Raji (cell line): ENCODE measurements around the gene PGM1.

Experiments
- POLR2A ChIP-seq: IDR thresholded peaks from 2 replicates; pipeline ENCODE4 v1.6.1; 2011; ENCODE audit warnings: low read depth, low read length, control low read depth; ENCODE audit not compliant: insufficient read depth

The PGM1 gene

DNA sequence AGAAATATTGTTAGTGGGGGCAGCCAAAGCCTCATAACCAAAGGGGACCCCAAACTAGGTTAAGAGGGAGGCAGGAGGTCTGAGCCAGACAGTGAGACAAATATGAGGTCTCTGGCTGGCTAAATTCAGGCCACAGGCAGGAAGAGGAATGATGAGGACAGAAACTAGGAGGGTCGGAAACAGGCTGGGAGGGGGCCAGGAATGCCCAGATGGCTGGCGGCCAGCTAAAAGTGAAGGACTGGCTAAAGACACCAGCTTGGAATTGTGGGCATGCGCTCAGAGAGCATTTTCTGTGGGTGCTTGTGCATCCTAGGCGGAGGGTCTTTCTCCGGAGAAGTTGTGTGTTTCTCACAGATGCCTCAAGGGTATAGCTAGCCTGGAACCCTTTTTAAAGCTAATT lies 77.0 kb downstream of the PGM1 start:
- no peak for TF ChIP-seq POLR2A

DNA sequence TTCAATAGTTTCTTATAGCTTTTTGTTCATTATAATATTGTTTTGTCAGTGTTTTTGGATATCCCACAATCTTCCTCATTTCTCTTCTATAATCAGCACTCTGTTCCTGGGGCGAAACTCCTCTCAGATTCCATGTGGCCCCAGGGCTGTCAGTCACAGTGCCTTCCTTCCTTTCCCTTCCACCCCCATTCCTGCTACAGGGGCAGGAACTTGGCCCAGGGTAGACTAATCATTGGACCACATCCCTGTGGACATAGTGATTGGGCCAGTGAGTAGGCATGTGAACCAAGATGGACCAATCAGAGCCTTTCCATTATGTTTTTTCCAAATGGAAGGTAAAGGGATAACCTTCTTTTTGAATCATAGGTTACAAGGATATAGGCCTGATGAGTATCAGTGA lies 78.3 kb downstream of the PGM1 start:
- no peak for TF ChIP-seq POLR2A

DNA sequence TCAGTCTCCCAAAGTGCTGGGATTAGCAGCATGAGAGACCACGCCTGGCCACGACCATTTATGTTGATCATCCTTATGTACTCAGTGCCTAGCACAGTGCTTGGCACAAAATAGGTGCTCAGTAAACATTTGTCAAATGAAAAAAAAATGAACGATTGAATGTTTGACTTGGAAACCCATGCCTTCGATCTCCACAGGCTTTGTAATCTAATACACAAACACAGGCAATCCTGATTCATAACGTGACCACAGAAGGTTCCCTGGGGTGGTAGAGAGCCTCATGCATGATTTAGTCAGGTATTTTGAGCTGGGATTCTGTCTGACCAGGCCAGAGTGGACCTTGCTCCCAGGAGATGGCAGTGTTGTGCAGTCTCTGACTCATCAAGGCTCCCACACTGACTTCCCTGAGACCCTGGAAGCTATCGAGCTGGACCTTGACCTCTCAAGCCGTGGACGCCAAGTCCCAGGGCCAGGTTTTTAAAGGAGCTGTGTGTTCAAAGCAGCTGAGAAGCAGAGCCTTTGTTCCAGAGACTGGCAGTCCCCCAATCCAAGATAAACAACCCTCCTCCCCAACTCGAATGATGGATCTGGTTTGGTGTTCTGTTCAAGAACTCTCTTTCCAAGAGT lies 81.1 kb downstream of the PGM1 start:
- no peak for TF ChIP-seq POLR2A

DNA sequence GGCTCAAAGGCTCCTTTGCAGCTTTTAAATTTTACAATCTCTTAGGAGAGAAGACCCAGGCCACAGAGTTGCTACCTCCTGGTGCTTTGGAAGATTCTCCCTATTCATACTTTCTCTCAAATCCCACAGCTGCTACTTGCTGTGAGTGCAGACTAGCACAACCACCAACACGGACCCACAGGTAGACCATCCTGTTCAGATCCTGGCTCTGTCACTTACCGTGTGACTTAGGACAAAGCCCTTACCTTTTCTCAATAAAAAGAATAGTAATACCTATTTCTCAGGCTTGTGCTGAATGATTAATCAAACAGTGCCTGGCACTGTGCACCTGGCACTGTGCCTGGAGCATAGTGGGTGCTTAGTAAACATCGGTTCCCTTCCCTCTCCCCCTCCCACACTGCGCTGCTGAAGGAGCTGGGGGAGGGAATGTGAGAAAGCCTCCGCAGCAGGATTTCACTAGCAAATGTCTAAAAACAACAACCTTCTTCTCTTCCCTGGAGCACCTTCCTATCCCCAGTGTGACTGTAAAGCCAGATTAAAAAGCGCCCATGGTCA lies 81.7 kb downstream of the PGM1 start:
- no peak for TF ChIP-seq POLR2A

DNA sequence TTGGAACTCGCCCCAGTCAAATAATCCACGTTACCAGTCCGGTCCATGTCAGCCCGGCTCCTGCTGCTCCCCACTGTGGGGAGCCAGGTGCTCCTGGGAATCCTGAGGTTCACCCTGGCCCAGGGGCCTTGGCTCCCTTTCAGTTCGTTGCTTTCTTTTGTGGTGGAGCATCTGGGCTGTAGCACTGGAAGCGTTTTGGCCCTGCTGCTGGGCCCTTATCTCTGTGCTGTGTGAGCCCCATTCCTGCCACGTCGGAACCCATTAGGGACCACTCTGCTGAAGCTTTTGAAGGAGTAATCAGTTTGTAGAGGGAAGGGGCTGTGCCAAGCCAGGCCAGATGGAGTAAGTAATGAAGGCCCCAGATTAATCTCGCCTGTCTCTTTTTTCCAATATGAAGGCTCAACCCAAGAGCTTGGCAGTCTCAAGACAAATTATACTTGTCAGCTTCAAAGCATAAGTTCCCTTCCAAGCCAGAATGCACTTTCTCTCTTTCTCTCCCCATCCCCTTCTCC lies 82.3 kb downstream of the PGM1 start:
- TF ChIP-seq POLR2A: no peak

DNA sequence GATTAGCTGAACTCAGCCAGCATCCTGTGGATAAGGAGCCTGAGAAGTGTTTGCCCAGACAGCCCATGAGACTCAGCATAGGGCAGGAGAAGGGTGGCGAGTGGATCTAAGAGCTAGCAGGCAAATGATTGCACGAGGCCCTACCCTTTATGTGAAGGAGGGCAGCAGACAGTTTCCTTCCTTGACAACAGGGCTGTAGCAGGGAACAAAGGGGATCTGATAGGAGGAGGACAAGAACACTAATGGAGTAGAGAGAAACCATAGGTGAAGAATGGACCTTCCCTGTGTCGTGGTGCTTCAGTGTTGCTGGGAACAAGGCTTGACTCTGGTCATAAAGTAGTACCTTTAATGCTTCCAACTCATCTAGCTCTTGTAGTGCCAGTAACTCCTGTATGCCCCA lies 84.3 kb downstream of the PGM1 start:
- TF ChIP-seq POLR2A: no peak

DNA sequence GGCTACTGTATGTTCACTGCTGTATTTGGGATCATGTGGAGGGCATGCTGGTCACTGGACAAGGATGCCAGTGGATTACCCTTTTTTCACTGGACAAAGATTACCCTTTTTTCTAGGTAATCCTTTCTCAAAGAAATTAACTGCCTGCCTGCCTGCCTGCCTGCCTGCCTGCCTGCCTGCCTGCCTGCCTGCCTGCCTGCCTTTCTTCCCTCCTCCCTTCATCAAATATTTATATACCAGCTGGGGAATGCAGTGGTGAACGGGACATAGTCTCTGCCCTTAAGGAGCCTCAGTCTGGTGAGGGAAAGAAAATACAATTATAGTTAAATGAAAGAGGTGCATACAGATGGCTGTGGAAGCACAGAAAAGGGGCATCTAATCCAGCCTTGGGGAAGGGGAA lies 85.0 kb downstream of the PGM1 start:
- no peak for TF ChIP-seq POLR2A

DNA sequence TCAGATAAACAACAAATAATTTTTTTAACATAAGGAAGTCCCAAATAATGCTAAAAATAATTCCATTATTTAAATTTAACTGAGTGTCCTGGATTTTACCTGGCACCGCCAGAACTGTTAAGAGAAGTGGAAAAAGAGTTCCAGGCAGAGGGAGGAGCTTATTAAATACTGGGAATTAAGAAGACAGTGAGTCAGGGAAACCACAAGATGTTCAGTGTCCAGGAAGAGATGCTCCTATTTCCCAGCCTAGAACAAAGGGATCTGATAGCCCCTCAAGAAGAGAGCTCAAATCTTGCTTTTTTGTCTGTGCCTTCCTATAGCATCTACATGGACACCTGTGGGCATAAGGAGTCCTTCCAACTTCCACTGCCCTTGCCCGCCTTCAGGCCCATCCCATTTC lies 85.9 kb downstream of the PGM1 start:
- no peak for TF ChIP-seq POLR2A

DNA sequence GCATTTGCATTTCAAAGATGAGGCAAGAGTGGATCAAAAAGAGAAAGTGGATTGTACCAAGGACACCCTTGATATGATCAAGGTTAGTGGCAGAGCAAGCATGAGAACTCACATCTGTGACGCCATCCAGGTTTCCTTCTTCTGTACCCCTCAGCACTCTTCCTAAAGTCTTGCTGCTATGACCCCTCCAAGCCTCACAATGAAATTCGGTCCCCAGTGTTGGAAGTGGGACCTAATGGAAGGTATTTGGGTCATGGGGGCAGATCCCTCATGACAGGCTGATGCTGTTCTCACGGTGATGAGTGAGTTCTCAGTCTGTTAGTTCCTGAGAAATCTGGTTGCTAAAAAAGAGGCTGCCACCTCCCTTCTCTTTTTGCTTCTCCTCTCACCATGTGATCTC lies 86.4 kb downstream of the PGM1 start:
- no peak for TF ChIP-seq POLR2A

DNA sequence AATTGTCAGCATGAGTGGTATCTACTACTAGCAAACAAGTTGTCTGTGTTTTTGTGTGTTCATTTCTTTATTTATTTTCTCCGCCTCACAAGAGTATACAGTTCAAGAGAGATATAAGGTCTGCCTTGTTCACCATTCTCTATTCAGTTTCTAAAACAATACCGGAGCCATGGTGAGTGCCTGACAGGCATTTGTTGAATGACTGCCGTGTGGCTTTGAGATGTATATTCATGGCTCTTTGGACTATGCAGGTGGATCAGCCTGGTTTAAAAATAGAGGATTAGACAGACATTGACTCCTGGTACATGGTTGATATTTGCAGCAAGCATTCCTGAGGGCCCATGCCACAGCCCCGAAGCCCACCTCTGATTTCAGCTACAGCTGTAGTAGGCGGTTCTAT lies 89.7 kb downstream of the PGM1 start:
- no peak for TF ChIP-seq POLR2A

DNA sequence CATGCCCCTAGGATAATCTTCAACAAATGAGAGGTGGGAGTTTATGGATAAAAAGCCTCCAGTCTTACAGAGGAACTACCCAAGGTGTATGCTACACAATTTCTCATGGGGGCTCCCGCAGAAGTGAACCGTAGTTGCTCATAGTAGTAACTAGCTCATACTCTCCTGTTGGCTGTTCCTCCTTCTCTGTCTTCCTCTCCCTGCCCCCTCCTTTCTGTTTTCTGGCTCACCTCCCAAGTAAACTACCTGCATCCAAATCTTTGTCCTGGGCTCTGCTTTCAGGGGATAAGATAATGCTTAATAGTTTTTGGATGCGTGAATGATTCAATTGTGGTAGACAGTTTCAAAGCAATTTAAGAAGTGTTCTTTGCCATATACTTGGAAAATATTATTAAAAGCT lies 90.5 kb downstream of the PGM1 start:
- TF ChIP-seq POLR2A: no peak

DNA sequence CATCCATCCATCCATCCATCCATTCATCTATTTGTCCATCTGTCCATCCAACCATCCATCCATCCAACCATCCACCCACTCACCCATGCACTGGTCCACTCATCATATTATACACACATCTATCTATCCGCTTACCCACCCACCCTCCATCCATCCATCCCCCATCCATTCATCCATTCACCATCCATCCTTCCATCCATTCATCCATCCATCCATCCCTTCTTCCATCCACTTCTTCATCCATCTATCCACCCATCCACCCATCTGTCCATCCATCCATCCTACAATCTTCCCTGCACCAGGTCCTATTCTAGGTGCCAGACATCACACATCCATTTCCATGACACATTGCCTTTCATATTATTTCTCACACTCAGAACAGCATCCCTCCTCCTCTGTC lies 93.5 kb downstream of the PGM1 start:
- TF ChIP-seq POLR2A: no peak

DNA sequence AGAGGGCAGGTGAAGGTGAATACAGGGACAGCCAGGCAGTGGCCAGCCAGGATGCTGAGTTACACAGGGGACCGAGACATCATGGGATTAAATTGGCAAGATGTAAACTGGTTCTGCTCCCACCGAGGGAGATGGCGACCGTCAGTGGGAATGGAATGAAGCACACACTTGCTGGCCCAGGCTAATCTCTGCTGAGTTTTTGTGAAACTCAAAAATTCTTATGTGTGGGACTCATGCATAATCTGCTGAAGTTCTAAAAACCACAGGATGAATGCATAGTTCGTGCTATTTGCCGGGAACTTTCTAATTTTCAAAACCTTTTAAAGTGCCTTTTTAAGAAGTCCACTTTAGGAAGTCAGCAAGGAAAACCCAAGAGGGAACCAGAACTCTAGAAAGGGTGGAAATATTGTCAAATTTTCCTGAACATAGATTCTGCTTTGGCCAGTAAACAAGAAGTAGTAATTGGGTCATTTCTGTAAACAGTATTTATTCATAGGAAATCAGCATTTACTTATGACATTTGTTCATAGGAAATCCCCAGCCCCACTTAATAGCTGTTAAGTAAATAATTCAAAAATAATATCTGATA lies 95.2 kb downstream of the PGM1 start:
- TF ChIP-seq POLR2A: no peak

DNA sequence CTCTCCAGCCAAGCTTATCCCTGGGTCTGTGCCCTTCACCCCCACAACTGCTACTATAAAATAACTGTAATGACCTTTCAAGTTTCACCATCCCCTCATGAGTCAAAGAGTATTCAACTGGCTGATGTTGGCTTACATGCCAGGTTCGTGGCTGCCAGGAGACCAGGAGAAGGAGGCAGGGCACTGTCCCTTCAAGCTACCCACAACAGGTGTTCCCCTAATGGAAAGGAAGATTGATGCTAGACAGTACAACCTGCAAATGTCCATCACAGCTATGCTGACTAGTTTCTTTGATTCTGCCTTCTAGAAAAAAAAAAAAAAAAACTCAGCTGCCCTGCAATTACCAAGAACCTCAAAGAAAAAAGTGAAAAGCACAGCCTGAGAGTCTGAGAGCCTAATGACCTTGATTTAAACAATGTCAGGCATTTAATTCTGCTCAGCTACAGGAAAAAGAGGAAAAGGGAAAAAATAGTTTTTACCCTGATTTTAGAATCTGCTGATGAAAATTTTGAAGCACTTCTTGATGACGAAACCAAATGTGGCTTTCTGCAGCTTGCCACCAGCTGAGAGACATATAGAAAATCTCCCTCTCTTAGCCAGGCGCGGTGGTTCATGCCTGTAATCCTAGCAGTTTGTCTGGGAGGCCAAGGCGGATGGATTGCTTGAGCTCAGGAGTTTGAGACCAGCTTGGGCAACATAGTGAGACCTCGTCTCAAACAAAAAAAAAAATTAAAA lies 97.9 kb downstream of the PGM1 start:
- TF ChIP-seq POLR2A: no peak

DNA sequence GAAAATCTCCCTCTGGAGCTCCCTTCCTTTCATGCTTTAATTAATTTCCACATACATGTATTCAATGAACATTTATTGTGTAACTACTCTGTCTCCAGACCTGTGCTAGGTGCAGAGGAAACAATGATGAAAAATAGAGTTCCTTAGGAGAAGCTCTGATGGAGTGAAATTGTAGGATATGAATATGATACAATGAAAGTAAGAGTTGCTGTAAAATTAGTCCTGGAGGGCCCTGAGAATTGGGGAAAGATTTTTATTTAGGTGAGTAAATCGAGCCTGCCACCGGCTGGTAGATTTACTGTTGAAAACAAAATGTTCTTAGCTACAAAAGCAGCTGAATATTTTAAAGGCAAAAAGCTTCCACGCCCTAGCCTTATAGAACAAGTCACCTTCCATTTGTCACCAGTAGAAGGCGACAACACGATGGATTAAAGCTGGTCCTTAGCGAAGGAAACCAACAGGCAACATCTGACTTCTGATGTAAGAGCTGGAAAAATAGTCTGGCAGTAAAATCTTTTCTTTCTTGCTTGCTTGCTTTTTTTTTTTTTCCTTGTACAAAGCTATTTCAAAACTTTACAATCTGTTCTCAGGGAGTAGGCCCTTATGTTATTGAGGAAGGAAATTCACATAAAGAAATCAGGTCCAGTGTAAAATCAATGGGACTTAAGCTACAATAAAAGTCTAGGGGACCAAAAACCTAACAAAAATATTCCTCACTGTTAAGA lies 98.7 kb downstream of the PGM1 start:
- TF ChIP-seq POLR2A: no peak
